GM18505 (cell line): ENCODE data around the gene KRTAP24-1.

ENCODE experiments used
- ATAC-seq: cut with Tn5 transposase; IDR thresholded peaks from one replicate; pipeline ENCODE4 v1.9.1; 2021; ENCODE audit not compliant: unreplicated experiment
- POLR2A ChIP-seq: IDR thresholded peaks from 4 replicates; pipeline ENCODE4 v1.6.1; 2011; ENCODE audit warnings: borderline replicate concordance; ENCODE audit not compliant: insufficient read depth, insufficient read length; ENCODE audit errors: extremely low read depth

Gene KRTAP24-1

DNA sequence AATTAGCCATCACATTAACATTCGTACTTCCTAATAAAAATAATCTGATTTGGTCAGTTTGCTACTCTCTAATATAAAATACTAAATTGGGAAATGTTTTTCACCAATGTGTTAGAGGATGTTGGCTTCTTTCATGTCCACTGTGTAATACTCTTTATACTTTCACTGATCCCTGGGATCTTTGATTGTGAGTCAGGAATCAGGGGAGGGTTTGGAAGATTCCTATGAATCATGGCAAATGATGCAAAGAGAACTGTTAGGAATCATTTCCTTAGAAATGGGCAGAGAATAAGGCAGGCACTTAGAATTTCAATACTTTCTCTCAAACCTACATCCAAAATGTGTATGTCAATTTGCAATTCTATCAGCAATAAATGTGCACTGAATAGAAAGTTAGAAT is 31.0 kb downstream of the KRTAP24-1 start:
- TF ChIP-seq POLR2A: no peak
- no peak for ATAC-seq

DNA sequence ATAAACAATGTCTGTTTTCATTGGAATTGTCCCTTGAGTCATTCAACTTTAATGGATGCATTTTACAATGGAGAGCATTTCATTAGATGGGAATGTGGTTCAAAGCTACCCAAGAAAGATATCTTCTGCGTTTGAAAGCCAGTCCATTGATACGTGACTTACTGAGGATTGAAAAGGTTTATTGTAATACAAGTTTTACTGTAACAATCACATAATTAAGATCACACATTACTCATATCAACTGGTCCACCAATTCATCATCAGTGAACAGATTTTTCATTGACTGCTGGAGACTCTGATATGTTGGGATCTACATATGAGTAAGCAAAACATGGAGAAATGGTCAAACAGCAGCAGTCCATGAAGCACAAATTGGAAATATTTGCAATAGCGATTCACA is 32.8 kb downstream of the KRTAP24-1 start:
- no peak for TF ChIP-seq POLR2A
- no peak for ATAC-seq

DNA sequence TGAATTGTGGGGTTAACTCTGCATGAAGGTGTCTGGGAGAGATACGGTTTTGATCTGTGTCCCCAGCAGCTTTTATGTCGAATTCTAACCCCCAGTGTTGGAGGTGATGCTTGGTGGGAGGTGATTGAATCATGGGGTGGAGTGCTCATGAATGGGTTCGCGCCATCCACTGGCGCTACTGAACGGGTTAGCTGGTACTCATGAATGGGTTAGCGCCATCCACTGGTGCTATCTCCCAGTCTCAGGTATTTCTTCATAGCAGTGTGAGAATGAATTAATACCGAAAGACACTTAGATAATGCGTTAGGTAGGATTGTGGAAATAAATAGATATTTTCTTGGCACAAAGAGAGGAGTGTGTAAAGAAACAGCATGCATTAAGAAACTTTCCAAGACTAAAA is 33.9 kb downstream of the KRTAP24-1 start:
- TF ChIP-seq POLR2A: no peak
- ATAC-seq: no peak

DNA sequence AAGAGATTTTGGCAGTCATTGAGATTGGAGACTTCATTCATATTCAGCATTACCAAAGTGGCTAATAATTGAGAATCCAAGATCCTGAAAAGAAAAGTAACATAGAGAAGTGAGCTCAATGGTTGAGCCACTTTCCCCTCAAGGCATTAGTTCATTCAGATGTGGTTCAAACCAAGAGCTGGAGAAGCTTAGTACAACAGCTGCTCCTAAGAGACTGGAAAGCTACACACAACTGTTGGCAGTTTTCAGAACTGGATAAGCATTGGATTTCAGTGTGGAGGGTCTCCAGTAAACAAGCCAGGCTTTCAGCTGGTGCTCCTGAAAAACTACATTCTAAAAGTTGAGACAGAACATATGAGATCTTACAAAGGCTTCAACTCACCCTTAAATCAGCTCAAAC is 37.7 kb downstream of the KRTAP24-1 start:
- no peak for ATAC-seq
- TF ChIP-seq POLR2A: no peak

DNA sequence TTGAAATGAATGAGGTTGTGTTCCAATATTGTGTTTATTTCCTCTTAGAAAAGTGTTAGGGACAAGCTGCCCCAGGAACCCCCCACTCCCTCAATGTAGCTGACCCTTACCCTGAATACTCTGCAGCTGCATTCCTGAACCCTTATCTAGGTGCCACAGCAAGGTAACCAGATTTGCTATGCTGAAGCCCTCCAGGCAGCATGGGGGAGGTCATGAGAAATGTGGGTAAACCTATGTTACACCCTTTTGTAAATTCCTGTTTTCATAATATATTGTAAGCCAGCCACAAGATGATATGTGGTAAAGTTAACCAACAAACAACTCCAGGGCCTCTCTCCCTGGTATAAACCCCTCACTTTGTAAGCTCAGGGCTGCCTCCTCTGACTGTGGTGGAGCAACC is 39.1 kb downstream of the KRTAP24-1 start:
- TF ChIP-seq POLR2A: no peak
- ATAC-seq: no peak

DNA sequence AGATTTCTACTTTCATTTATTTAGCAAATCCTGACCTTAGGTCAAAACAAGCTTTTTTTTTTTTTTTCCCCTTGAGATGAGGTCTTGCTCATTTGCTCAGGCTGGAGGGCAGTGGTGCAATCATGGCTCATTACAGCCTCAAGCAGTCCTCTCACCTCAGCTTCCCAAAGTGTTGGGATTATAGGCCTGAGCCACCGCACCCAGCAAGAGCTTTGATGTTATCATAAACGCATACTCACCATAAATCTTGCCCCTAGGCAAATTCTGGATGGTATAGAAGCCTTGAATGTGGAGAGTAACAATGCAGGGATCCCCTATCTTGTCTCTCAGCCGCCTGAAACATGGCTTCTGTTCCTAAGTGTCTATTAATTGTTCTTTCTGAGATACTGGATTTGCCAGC is 42.1 kb downstream of the KRTAP24-1 start:
- TF ChIP-seq POLR2A: no peak
- no peak for ATAC-seq

DNA sequence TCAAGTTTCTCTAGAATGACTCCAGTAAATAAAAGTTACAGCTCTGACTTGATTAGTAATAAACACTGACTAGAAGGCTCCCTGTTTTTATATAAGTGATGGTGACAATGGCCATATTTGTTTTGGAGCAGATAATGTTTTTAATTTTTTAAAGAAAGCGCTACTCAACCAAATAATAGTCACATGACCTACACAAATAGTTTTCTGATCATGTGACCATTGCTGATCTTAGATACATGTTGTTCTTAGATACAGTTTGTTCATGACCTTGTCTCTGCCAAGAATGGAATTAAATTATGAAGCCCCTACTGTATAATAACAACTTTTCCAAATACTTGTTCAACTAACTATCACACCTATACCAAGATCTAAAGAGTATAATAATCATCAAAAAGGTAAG is 44.6 kb downstream of the KRTAP24-1 start:
- TF ChIP-seq POLR2A: no peak
- ATAC-seq: no peak

DNA sequence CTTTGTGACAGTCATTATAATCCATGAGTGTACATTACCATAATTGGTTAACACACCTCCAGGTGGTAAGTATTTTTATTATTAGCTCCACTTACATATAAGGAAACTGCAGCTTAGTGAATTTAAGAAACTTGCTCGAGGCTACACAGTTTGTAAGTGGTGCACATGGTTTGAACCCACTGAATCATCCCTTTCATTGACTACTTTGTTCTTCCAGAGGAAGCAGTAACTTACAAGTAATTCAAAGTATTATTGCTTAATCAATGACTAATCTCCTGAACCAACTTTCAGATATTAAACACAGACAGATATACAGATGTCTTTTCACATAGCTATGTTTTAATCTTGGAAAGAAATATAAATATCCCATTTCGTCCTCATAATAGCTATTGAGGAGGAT is 48.1 kb downstream of the KRTAP24-1 start:
- TF ChIP-seq POLR2A: no peak
- ATAC-seq: no peak

DNA sequence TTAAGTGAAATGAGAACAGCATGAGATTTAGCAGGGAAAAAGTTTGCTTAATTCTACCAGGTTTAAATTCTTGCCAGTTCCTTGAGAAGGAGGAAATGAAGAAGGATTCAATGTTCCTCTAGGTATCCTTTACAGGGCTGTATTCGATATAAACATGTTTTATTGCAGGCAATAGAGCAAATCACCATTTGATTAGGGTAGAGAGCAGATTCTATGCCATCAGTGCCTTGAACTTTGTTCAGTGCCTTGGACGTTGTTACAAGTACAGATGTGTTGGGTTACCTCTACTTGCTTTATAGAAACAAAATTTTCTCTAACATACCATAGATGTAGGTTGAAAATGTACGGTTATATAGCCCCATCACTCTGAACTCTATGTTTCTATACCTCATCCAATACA is 48.7 kb downstream of the KRTAP24-1 start:
- no peak for TF ChIP-seq POLR2A
- no peak for ATAC-seq

DNA sequence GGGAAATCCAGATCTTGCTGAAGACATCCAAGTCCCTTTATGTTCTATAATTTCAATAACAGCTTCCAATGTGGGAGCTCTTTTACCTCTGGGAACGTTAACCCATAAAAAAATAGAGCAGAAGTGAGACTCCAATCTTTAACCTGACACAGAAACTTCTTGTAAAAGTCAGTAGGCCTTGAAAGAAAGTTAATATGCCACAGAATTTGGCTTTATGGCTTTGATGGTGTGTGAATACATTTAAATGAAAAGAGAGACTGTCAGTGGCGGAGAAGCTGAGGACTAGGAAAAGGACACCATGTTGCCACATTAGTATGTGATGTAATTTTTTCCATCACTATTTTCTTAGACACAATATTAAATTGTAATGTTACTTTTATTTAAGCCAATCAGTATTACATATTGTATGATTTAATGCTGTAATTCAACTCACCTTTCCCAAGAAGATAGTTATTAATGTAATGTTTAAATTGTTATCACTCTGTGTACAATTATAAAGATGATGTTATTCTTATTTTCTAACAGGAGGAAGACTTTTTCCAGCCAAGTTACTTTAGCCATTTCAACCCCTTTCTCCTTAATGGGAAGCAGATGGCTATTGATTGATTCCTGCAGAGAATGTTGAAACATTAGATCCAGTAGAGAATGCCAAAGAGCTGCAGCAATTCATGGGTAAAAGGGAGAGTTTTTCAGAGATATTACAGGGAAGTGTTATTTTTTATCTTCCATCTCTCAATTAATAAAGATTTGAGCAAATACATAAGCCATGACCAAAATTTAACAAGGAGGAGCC is 49.3 kb downstream of the KRTAP24-1 start:
- no peak for TF ChIP-seq POLR2A
- ATAC-seq: no peak

DNA sequence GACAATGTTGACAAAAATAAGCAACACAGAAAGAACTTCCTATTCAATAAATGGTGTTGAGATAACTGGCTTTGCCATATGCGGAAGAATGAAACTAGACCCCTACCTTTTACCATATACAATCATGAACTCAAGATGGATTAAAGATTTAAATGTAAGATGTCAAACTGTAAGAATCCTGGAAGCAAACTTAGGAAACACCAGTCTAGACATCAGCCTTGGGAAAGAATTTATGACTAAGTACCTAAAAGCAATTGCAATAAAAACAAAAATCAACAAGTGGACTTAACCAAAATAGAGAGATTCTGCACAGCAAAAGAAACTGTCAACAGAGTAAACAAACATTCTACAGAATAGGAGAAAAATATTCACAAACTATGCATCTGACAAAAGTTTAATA is 50.7 kb downstream of the KRTAP24-1 start:
- ATAC-seq: no peak
- TF ChIP-seq POLR2A: no peak
